ENCODE data around the gene PARP9. TPM values are rescaled to one million over a fixed set of nuclear protein-coding genes. Genes with fewer than 3 reads are reported as not detected.
"Not testable (repeated sequence)": the region's sequence is repeated elsewhere in the genome, so short reads cannot be mapped to it uniquely, and the experiment has no call there.

The PARP9 gene
- total and polyA plus RNA-seq, 4 experiments from 2014 or later: 23.1 to 43.4 (median 25.0) TPM

GRCh38 chr3:122510878-122511535, 53.1 kb downstream of the PARP9 start:
- peaks cover 0 to 8% (median 0%) of the 10 kb centered on the region in 8 donors for H3K9me3 Mint-ChIP-seq
- Histone ChIP-seq H3K4me1 (ENCODE audit: insufficient read depth, low read length) (peaks cover 47% of the 10 kb centered on the region), H3K27ac (ENCODE audit: low read depth, low read length) (no peak overlapping the region), H3K4me3 (ENCODE audit: low read length in 2 of 2) (no peak overlapping the region), H3K27me3 (ENCODE audit: insufficient read depth, low read length) (no peaks in the 10 kb centered on the region), H3K9me3 (ENCODE audit: control insufficient read depth in 1 of 2, low read length in 2 of 2) (no peaks in the 10 kb centered on the region), H3K36me3 (ENCODE audit: insufficient read depth, low read length) (no peaks in the 10 kb centered on the region)
- no peak for DNase-seq
- POLR2A ChIA-PET (ENCODE audit: partially characterized antibody): interaction anchor here (1.5 kb wide), 1 partner anchor 94 kb away, joined by 3 read pairs; no protein-coding TSS in a partner anchor
- H3K27me3 Mint-ChIP-seq: no peaks in the 10 kb centered on the region
- H3K4me1 Mint-ChIP-seq: peaks cover 37 to 74% (median 58%) of the 10 kb centered on the region in 4 donors
- H3K36me3 Mint-ChIP-seq: peaks cover 12 to 13% of the 10 kb centered on the region in 2 donors
- peak overlapping the region in 1 of 7 donors; percentile 68 for H3K27ac Mint-ChIP-seq
- CTCF ChIA-PET (ENCODE audit: partially characterized antibody): no interaction called here
- intact Hi-C loops (cut with micrococcal nuclease): loop anchor here (5.0 to 10.0 kb wide), 3 partner anchors 44 to 694 kb away; partner anchors contain the start of genes EAF2, IQCB1 and SEC22A
- H3K4me3 Mint-ChIP-seq: peak overlapping the region in 4 of 8 donors; percentile 6 to 35 (median 33)

- intact Hi-C loops (cut with micrococcal nuclease); H3K36me3 ChIP-seq (ENCODE audit: insufficient read depth, low read length); H3K27me3 Mint-ChIP-seq; H3K4me3 ChIP-seq (ENCODE audit: low read length in 2 of 2); DNase-seq; H3K9me3 ChIP-seq (ENCODE audit: control insufficient read depth in 1 of 2, low read length in 2 of 2); H3K9me3 Mint-ChIP-seq; H3K27ac ChIP-seq (ENCODE audit: low read depth, low read length); CTCF ChIA-PET (ENCODE audit: partially characterized antibody); H3K27me3 ChIP-seq (ENCODE audit: insufficient read depth, low read length); POLR2A ChIA-PET (ENCODE audit: partially characterized antibody): not testable (repeated sequence)
- H3K4me3 Mint-ChIP-seq: peak overlapping the region in 3 of 8 donors; percentile 6 to 50 (median 20)
- H3K27ac Mint-ChIP-seq: peak overlapping the region in 1 of 7 donors; percentile 41
- H3K4me1 ChIP-seq (ENCODE audit: insufficient read depth, low read length): peaks cover 42% of the 10 kb centered on the region
- H3K36me3 Mint-ChIP-seq: peaks cover 11 to 18% of the 10 kb centered on the region in 2 donors
- H3K4me1 Mint-ChIP-seq: peaks cover 42 to 82% (median 66%) of the 10 kb centered on the region in 4 donors
Measured at GRCh38 chr3:122508944-122509343, 55.2 kb downstream of the PARP9 start.

- no peak for DNase-seq
- H3K9me3 ChIP-seq (ENCODE audit: control insufficient read depth in 1 of 2, low read length in 2 of 2): no peaks in the 10 kb centered on the region
Measured at GRCh38 chr3:122508135-122508914, 55.8 kb downstream of the PARP9 start.

GRCh38 chr3:122506450-122506849, 57.6 kb downstream of the PARP9 start:
- Mint-ChIP-seq H3K27me3 (no peaks in the 10 kb centered on the region), H3K4me3 (peak overlapping the region in 1 of 8 donors; percentile 18), H3K27ac (no peak overlapping the region), H3K4me1 (peaks cover 41 to 77% (median 59%) of the 10 kb centered on the region in 4 donors), H3K9me3 (peaks cover 0 to 7% (median 0%) of the 10 kb centered on the region in 8 donors), H3K36me3 (peaks cover 9 to 25% of the 10 kb centered on the region in 2 donors)
- Histone ChIP-seq H3K27me3 (ENCODE audit: insufficient read depth, low read length) (no peaks in the 10 kb centered on the region), H3K4me3 (ENCODE audit: low read length in 2 of 2) (no peak overlapping the region), H3K36me3 (ENCODE audit: insufficient read depth, low read length) (no peaks in the 10 kb centered on the region), H3K4me1 (ENCODE audit: insufficient read depth, low read length) (peaks cover 34% of the 10 kb centered on the region), H3K9me3 (ENCODE audit: control insufficient read depth in 1 of 2, low read length in 2 of 2) (no peaks in the 10 kb centered on the region), H3K27ac (ENCODE audit: low read depth, low read length) (no peak overlapping the region)
- POLR2A ChIA-PET (ENCODE audit: partially characterized antibody): no interaction called here
- no peak for DNase-seq
- intact Hi-C loops (cut with micrococcal nuclease): no loop called here
- CTCF ChIA-PET (ENCODE audit: partially characterized antibody): no interaction called here

More at GRCh38 chr3:122508135-122508914, 55.8 kb downstream of the PARP9 start:
- peak overlapping the region in 2 of 7 donors; percentile 41 to 75 for H3K27ac Mint-ChIP-seq
- ChIA-PET CTCF (ENCODE audit: partially characterized antibody) (no interaction called here), POLR2A (ENCODE audit: partially characterized antibody) (no interaction called here)
- Histone ChIP-seq H3K36me3 (ENCODE audit: insufficient read depth, low read length) (no peaks in the 10 kb centered on the region), H3K4me3 (ENCODE audit: low read length in 2 of 2) (no peak overlapping the region), H3K27me3 (ENCODE audit: insufficient read depth, low read length) (no peaks in the 10 kb centered on the region), H3K4me1 (ENCODE audit: insufficient read depth, low read length) (peaks cover 36% of the 10 kb centered on the region), H3K27ac (ENCODE audit: low read depth, low read length) (no peak overlapping the region)
- H3K4me3 Mint-ChIP-seq: peak overlapping the region in 4 of 8 donors; percentile 34 to 50 (median 40)
- H3K27me3 Mint-ChIP-seq: no peaks in the 10 kb centered on the region
- peaks cover 44 to 81% (median 65%) of the 10 kb centered on the region in 4 donors for H3K4me1 Mint-ChIP-seq
- intact Hi-C loops (cut with micrococcal nuclease): no loop called here
- H3K9me3 Mint-ChIP-seq: peaks cover 0 to 7% (median 0%) of the 10 kb centered on the region in 8 donors
- peaks cover 13 to 24% of the 10 kb centered on the region in 2 donors for H3K36me3 Mint-ChIP-seq

- no peak overlapping the region for H3K27ac Mint-ChIP-seq
Measured at GRCh38 chr3:122505676-122506075, 58.4 kb downstream of the PARP9 start.

GRCh38 chr3:122502941-122503340, 61.2 kb downstream of the PARP9 start:
- Mint-ChIP-seq H3K27ac (no peak overlapping the region), H3K36me3 (peaks cover 2 to 16% of the 10 kb centered on the region in 2 donors), H3K4me1 (peaks cover 40 to 73% (median 59%) of the 10 kb centered on the region in 4 donors), H3K4me3 (no peak overlapping the region), H3K27me3 (no peaks in the 10 kb centered on the region), H3K9me3 (no peaks in the 10 kb centered on the region)
- no peak overlapping the region for H3K27ac ChIP-seq (ENCODE audit: low read depth, low read length)
- ChIA-PET CTCF (ENCODE audit: partially characterized antibody) (no interaction called here), POLR2A (ENCODE audit: partially characterized antibody) (no interaction called here)
- peaks cover 30% of the 10 kb centered on the region for H3K4me1 ChIP-seq (ENCODE audit: insufficient read depth, low read length)
- no peaks in the 10 kb centered on the region for H3K36me3 ChIP-seq (ENCODE audit: insufficient read depth, low read length)
- no peaks in the 10 kb centered on the region for H3K9me3 ChIP-seq (ENCODE audit: control insufficient read depth in 1 of 2, low read length in 2 of 2)
- DNase-seq: no peak
- H3K27me3 ChIP-seq (ENCODE audit: insufficient read depth, low read length): no peaks in the 10 kb centered on the region
- intact Hi-C loops (cut with micrococcal nuclease): no loop called here
- no peak overlapping the region for H3K4me3 ChIP-seq (ENCODE audit: low read length in 2 of 2)

More at GRCh38 chr3:122505676-122506075, 58.4 kb downstream of the PARP9 start:
- Histone ChIP-seq H3K4me1 (ENCODE audit: insufficient read depth, low read length) (peaks cover 28% of the 10 kb centered on the region), H3K27ac (ENCODE audit: low read depth, low read length) (no peak overlapping the region), H3K36me3 (ENCODE audit: insufficient read depth, low read length) (no peaks in the 10 kb centered on the region), H3K9me3 (ENCODE audit: control insufficient read depth in 1 of 2, low read length in 2 of 2) (no peaks in the 10 kb centered on the region), H3K27me3 (ENCODE audit: insufficient read depth, low read length) (no peaks in the 10 kb centered on the region), H3K4me3 (ENCODE audit: low read length in 2 of 2) (no peak overlapping the region)
- peaks cover 41 to 77% (median 58%) of the 10 kb centered on the region in 4 donors for H3K4me1 Mint-ChIP-seq
- peaks cover 5 to 27% of the 10 kb centered on the region in 2 donors for H3K36me3 Mint-ChIP-seq
- ChIA-PET CTCF (ENCODE audit: partially characterized antibody) (interaction anchor here (0.7 to 1.1 kb wide), 2 partner anchors 95 to 894 kb away, joined by 3 to 4 read pairs; no protein-coding TSS in a partner anchor), POLR2A (ENCODE audit: partially characterized antibody) (no interaction called here)
- no peaks in the 10 kb centered on the region for H3K27me3 Mint-ChIP-seq
- peaks cover 0 to 7% (median 0%) of the 10 kb centered on the region in 8 donors for H3K9me3 Mint-ChIP-seq
- peak overlapping the region in 2 of 8 donors; percentile 9 to 31 for H3K4me3 Mint-ChIP-seq
- no peak for DNase-seq
- intact Hi-C loops (cut with micrococcal nuclease): no loop called here

- CTCF ChIA-PET (ENCODE audit: partially characterized antibody): no interaction called here
- Mint-ChIP-seq H3K27me3 (no peaks in the 10 kb centered on the region), H3K4me3 (no peak overlapping the region), H3K36me3 (peaks cover 5 to 16% of the 10 kb centered on the region in 2 donors), H3K9me3 (no peaks in the 10 kb centered on the region), H3K4me1 (peaks cover 48 to 77% (median 62%) of the 10 kb centered on the region in 4 donors), H3K27ac (no peak overlapping the region)
- intact Hi-C loops (cut with micrococcal nuclease): no loop called here
- H3K9me3 ChIP-seq (ENCODE audit: control insufficient read depth in 1 of 2, low read length in 2 of 2): no peaks in the 10 kb centered on the region
- no peak overlapping the region for H3K4me3 ChIP-seq (ENCODE audit: low read length in 2 of 2)
- H3K4me1 ChIP-seq (ENCODE audit: insufficient read depth, low read length): peaks cover 33% of the 10 kb centered on the region
- no peak overlapping the region for H3K27ac ChIP-seq (ENCODE audit: low read depth, low read length)
- H3K36me3 ChIP-seq (ENCODE audit: insufficient read depth, low read length): no peaks in the 10 kb centered on the region
- no peaks in the 10 kb centered on the region for H3K27me3 ChIP-seq (ENCODE audit: insufficient read depth, low read length)
- no peak for DNase-seq
- POLR2A ChIA-PET (ENCODE audit: partially characterized antibody): no interaction called here
Measured at GRCh38 chr3:122502139-122502538, 62.0 kb downstream of the PARP9 start.
